Vagina (tissue), 2 donors: ENCODE measurements around the gene QSER1. TPM values are rescaled to one million over a fixed set of nuclear protein-coding genes. Genes with fewer than 3 reads are reported as not detected.
"Not testable (repeated sequence)": the region's sequence is repeated elsewhere in the genome, so short reads cannot be mapped to it uniquely, and the experiment has no call there.

Experiments
- DNase-seq, 2 donors: peaks; one replicate each; pipeline ENCODE4 v3.0.0-alpha.2; 2017; ENCODE audit errors: extremely low spot score in 2 of 2
- H3K27ac ChIP-seq: fragments of 200-600 bp; sonication (generic); one replicate; pipeline ENCODE4 v1.5.1; 2019
- H3K27me3 ChIP-seq: fragments of 200-600 bp; sonication (generic); one replicate; pipeline ENCODE4 v1.5.1; 2019
- H3K36me3 ChIP-seq, 2 donors: fragments of 200-600 bp; sonication (generic); one replicate each; pipeline ENCODE4 v1.5.1; 2017 to 2019
- H3K4me1 ChIP-seq: fragments of 200-600 bp; sonication (generic); one replicate; pipeline ENCODE4 v1.5.1; 2019
- H3K4me3 ChIP-seq, 2 donors: fragments of 200-600 bp; sonication (generic); 1 replicate in 1 of 2; 2 replicates in 1 of 2; pipeline ENCODE4 v1.5.1; 2016 to 2019
- H3K9me3 ChIP-seq: fragments of 200-600 bp; sonication (generic); one replicate; pipeline ENCODE4 v1.5.1; 2019
- CTCF ChIP-seq, 3 experiments: fragments of 450-650 bp in 2 of 3; fragments of 200-600 bp in 1 of 3; sonication (generic) in 1 of 3; IDR thresholded peaks; one replicate each; pipeline ENCODE4 v1.5.1; 2017 to 2019; ENCODE audit warnings: antibody characterized with exemption in 3 of 3, mild to moderate bottlenecking in 2 of 3, moderate library complexity in 2 of 3
- POLR2A ChIP-seq, 2 donors: fragments of 450-650 bp; IDR thresholded peaks; one replicate each; pipeline ENCODE4 v1.6.1; 2017; ENCODE audit warnings: antibody characterized with exemption in 2 of 2, mild to moderate bottlenecking in 2 of 2, moderate library complexity in 2 of 2
- POLR2AphosphoS5 ChIP-seq, 2 donors: sonication (generic); formaldehyde crosslinking; IDR thresholded peaks; one replicate each; pipeline ENCODE4 v1.9.0; 2017; ENCODE audit warnings: antibody characterized with exemption in 2 of 2, mild to moderate bottlenecking in 2 of 2, low read depth in 1 of 2; ENCODE audit not compliant: insufficient read depth in 1 of 2
- intact Hi-C: fragments of 100-400 bp; cut with DNase I; formaldehyde crosslinking; loops from one replicate; pipeline ENCODE4 v1.15.1; 2023
- total RNA-seq: library from RNA; depleted of rRNA; stranded (reverse); fragments of >200 nt; gene quantifications from one replicate; pipeline ENCODE4 v1.2.3, GENCODE V29; 2016

The QSER1 gene
- total RNA-seq, 1 donor from 2014 or later, result 39.0 TPM

DNA sequence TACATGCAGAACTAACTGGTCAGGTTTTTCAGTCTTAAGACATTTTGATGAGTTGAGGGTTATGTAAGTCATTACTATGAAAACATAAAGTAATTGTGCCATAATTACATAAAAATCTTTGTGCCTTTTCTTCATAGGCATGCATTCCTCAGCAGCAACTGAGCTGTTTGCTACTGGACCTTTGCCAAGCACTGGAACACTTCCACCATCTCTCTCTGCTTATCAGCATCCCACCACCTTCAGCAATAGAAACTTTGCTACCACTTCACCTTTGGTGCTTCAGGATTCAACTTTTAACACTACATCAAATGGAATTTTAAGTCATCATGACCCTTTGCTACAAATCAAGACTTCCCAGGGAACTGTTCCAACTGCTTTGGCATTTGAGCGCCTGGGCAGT lies 39.0 kb downstream of the QSER1 start:
- Histone ChIP-seq H3K9me3 (no peaks in the 10 kb centered on the region), H3K4me3 (no peak overlapping the region), H3K36me3 (peaks cover 0 to 34% of the 10 kb centered on the region in 2 donors), H3K27me3 (no peaks in the 10 kb centered on the region), H3K27ac (no peak overlapping the region), H3K4me1 (no peaks in the 10 kb centered on the region)
- no peak for TF ChIP-seq CTCF (IDR thresholded peaks at IDR 0.05)
- no peak for TF ChIP-seq POLR2A (IDR thresholded peaks at IDR 0.05)
- TF ChIP-seq POLR2AphosphoS5 (IDR thresholded peaks at IDR 0.05; ENCODE audit: insufficient read depth in 1 of 2, low read depth in 1 of 2), result no peak
- intact Hi-C loops, result no loop called here
- no peak for DNase-seq

DNA sequence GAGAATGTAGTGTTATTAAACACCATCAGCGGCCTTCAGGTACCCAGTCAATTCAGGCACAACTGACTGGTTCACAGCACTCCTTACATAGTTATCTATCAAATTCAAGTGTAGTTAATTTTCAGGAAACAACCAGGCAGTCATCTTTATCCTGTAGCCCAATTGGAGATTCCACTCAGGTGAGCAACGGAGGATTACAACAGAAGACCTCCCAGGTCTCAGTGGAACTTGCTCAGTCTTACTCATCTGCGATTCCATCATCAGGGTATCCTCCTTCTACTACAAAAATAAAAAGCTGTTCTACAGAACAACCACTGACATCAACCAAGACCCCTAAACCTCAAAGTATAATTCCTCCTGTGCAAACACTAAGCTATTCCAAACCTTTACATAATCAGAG lies 39.6 kb downstream of the QSER1 start:
- DNase-seq, result no peak
- intact Hi-C loops, result no loop called here
- H3K9me3 ChIP-seq, result no peaks in the 10 kb centered on the region
- H3K27me3 ChIP-seq, result no peaks in the 10 kb centered on the region
- TF ChIP-seq POLR2A (IDR thresholded peaks at IDR 0.05) (no peak), CTCF (IDR thresholded peaks at IDR 0.05) (no peak), POLR2AphosphoS5 (IDR thresholded peaks at IDR 0.05; ENCODE audit: insufficient read depth in 1 of 2, low read depth in 1 of 2) (no peak)
- no peaks in the 10 kb centered on the region for H3K4me1 ChIP-seq
- H3K4me3 ChIP-seq, result no peak overlapping the region
- H3K36me3 ChIP-seq, result peaks cover 0 to 34% of the 10 kb centered on the region in 2 donors
- no peak overlapping the region for H3K27ac ChIP-seq

- intact Hi-C loops, result no loop called here
- no peaks in the 10 kb centered on the region for H3K4me1 ChIP-seq
- H3K27ac ChIP-seq, result no peak overlapping the region
- TF ChIP-seq POLR2A (IDR thresholded peaks at IDR 0.05) (no peak), CTCF (IDR thresholded peaks at IDR 0.05) (no peak), POLR2AphosphoS5 (IDR thresholded peaks at IDR 0.05; ENCODE audit: insufficient read depth in 1 of 2, low read depth in 1 of 2) (no peak)
- H3K4me3 ChIP-seq, result no peak overlapping the region
- DNase-seq, result no peak
- peaks cover 0 to 34% of the 10 kb centered on the region in 2 donors for H3K36me3 ChIP-seq
- H3K9me3 ChIP-seq, result no peaks in the 10 kb centered on the region
- H3K27me3 ChIP-seq, result no peaks in the 10 kb centered on the region
Observed at GRCh38 chr11:32935462-32936029, 42.9 kb downstream of the QSER1 start.

GRCh38 chr11:32936178-32936577 lies 43.6 kb downstream of the QSER1 start:
- H3K9me3 ChIP-seq, H3K27ac ChIP-seq, H3K4me3 ChIP-seq, intact Hi-C loops, H3K4me1 ChIP-seq, H3K27me3 ChIP-seq, DNase-seq: not testable (repeated sequence)
- peaks cover 0 to 34% of the 10 kb centered on the region in 2 donors for H3K36me3 ChIP-seq

- H3K27me3 ChIP-seq, H3K9me3 ChIP-seq, intact Hi-C loops, H3K4me3 ChIP-seq, DNase-seq, H3K27ac ChIP-seq, H3K4me1 ChIP-seq: not testable (repeated sequence)
- peaks cover 0 to 26% of the 10 kb centered on the region in 2 donors for H3K36me3 ChIP-seq
Observed at GRCh38 chr11:32937283-32937682, 44.7 kb downstream of the QSER1 start.

DNA sequence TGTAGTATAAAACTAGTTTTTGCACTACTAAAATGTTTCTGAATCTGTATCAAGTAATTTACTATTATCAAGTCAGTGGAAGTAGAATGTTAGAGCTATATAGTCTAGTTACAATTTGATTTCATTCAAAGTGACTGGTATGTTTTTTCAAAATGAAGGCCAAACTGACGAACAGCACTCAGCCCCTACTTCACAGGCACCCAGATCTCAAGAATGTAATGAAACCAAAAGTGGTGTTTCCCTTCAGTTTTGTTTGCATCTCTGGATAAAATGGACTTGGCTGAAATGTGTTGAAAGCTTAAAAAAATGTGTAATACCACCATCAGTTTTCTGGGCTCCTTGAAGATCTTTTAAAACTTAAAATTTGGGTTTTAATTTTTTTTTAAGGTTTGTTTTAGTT lies 46.4 kb downstream of the QSER1 start:
- Histone ChIP-seq H3K27me3 (no peaks in the 10 kb centered on the region), H3K4me3 (no peak overlapping the region)

More for the DNA sequence above, 46.4 kb downstream of the QSER1 start:
- DNase-seq, result no peak
- no peak for TF ChIP-seq POLR2AphosphoS5 (IDR thresholded peaks at IDR 0.05; ENCODE audit: insufficient read depth in 1 of 2, low read depth in 1 of 2)
- no peak for TF ChIP-seq POLR2A (IDR thresholded peaks at IDR 0.05)
- no peak for TF ChIP-seq CTCF (IDR thresholded peaks at IDR 0.05)
- Histone ChIP-seq H3K4me1 (no peaks in the 10 kb centered on the region), H3K9me3 (no peaks in the 10 kb centered on the region), H3K27ac (no peak overlapping the region), H3K36me3 (peaks cover 0 to 15% of the 10 kb centered on the region in 2 donors)
- intact Hi-C loops, result no loop called here
